K562 (cell line): Measurements from ENCODE around the gene GALK2. TPM values are rescaled to one million over a fixed set of nuclear protein-coding genes. Genes with fewer than 3 reads are reported as not detected.

ENCODE experiments used
- CBFB ChIP-seq: sonication (generic); formaldehyde crosslinking; IDR thresholded peaks from 2 replicates; pipeline ENCODE4 v1.4.0; 2020; ENCODE audit warnings: mild to moderate bottlenecking, missing genetic modification reagents
- ELK3 ChIP-seq: fragments of 450-650 bp; formaldehyde crosslinking; IDR thresholded peaks from 2 replicates; pipeline ENCODE4 v1.4.0; 2020; ENCODE audit warnings: mild to moderate bottlenecking
- SRSF1 ChIP-seq: fragments of 200-400 bp; formaldehyde crosslinking; IDR thresholded peaks from 2 replicates; pipeline ENCODE4 v1.6.1; 2017; ENCODE audit warnings: mild to moderate bottlenecking, low read depth, low read length, moderate library complexity
- polyA plus RNA-seq, 8 experiments: library from polyadenylated mRNA; depleted of rRNA in 4 of 8; stranded (reverse) in 5 of 8; unstranded in 3 of 8; fragments of >200 nt; fragmentation: Nextera tagmentation in 2 of 8; fragmentation: Illumina TruSeq in 1 of 8; extraction: Ambion mirVana in 2 of 8; extraction: Trizol in 1 of 8; gene quantifications; 2 replicates each; pipeline versions ENCODE4 v1.2.1 to v1.2.3, GENCODE V29; 2011 to 2014; ENCODE audit warnings: inconsistent platforms in 1 of 8, missing spikeins in 1 of 8
- total RNA-seq, 7 experiments: library from RNA; depleted of rRNA in 6 of 7; stranded (reverse); fragments of >200 nt in 6 of 7; fragmentation: Illumina TruSeq in 2 of 7; extraction: Trizol in 2 of 7; gene quantifications; 2 replicates each; pipeline versions ENCODE4 v1.2.1 to v1.2.3, GENCODE V29; 2011 to 2021; ENCODE audit warnings: low replicate concordance in 1 of 7
- TF ChIP-seq, protein P1 (sequence below), 2 experiments: fragments of 450-650 bp; IDR thresholded peaks; 2 replicates each; pipeline ENCODE4 v1.6.1; 2016; ENCODE audit warnings: mild to moderate bottlenecking in 2 of 2, borderline replicate concordance in 1 of 2, low read depth in 1 of 2, moderate library complexity in 1 of 2

Gene GALK2
- total and polyA plus RNA-seq, 9 of the 15 experiments (the other 6 are each of a cell fraction or from before 2014, with no cell fraction given) = 32.8 to 82.0 (median 54.4) TPM

GRCh38 chr15:49163678-49164077 lies 6.4 kb upstream of the GALK2 start (continued):
- TF ChIP-seq, protein P1, sequence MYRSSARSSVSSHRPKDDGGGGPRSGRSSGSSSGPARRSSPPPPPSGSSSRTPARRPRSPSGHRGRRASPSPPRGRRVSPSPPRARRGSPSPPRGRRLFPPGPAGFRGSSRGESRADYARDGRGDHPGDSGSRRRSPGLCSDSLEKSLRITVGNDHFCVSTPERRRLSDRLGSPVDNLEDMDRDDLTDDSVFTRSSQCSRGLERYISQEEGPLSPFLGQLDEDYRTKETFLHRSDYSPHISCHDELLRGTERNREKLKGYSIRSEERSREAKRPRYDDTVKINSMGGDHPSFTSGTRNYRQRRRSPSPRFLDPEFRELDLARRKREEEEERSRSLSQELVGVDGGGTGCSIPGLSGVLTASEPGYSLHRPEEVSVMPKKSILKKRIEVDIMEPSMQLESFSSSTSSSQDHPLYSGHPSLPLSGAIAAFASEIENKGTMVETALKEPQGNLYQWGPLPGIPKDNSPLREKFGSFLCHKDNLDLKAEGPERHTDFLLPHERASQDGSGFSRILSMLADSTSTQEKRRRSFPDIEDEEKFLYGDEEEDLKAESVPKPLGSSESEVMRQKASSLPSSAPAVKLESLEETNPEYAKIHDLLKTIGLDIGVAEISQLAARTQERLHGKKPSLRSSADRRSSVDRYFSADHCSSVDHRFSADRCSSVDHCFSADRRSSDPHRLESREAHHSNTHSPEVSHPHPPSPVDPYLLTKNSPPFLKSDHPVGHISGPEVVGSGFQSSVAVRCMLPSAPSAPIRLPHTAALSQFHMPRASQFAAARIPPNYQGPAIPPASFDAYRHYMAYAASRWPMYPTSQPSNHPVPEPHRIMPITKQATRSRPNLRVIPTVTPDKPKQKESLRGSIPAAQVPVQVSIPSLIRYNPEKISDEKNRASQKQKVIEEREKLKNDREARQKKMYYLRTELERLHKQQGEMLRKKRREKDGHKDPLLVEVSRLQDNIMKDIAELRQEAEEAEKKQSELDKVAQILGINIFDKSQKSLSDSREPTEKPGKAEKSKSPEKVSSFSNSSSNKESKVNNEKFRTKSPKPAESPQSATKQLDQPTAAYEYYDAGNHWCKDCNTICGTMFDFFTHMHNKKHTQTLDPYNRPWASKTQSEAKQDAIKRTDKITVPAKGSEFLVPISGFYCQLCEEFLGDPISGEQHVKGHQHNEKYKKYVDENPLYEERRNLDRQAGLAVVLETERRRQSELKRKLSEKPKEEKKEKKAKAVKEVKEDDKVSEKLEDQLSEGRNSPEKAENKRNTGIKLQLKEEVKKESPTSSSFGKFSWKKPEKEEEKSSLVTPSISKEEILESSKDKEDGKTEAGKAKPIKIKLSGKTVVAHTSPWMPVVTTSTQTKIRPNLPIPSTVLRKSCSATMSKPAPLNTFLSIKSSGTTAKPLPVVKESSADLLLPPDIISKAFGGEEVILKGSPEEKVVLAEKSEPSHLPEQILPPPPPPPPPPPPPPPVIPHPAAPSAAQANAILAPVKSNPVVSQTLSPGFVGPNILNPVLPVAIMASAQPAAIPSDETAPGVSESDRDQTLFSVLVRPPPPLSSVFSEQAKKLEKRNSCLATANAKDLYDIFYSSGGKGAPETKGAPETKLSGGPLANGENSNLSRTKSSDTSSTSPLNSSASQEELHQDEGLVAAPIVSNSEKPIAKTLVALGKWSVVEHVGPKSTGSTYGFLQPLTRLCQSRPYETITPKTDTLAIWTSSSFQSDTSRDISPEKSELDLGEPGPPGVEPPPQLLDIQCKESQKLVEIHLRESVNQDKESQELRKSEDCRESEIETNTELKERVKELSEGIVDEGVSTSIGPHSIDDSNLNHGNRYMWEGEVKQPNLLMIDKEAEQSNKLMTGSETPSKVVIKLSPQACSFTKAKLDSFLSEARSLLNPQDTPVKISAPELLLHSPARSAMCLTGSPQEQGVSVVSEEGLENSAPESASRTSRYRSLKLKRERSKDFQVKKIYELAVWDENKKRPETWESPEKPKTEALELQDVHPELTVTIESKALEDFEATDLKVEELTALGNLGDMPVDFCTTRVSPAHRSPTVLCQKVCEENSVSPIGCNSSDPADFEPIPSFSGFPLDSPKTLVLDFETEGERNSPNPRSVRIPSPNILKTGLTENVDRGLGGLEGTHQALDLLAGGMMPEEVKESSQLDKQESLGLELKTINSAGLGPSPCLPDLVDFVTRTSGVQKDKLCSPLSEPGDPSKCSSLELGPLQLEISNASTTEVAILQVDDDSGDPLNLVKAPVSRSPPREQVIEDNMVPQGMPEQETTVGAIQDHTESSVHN (IDR thresholded peaks at IDR 0.05; ENCODE audit: borderline replicate concordance in 1 of 2, low read depth in 1 of 2) = no peak
- TF ChIP-seq ELK3 (CRISPR knock-in tag) = no peak
- no peak for TF ChIP-seq CBFB (CRISPR knock-in tag)
- no peak for TF ChIP-seq SRSF1
